CD14-positive monocyte (primary cell): ENCODE data around the gene CKAP4. TPM values are rescaled to one million over a fixed set of nuclear protein-coding genes. Genes with fewer than 3 reads are reported as not detected.

ENCODE experiments used
- DNase-seq, 3 donors: peaks; one replicate each; pipeline ENCODE4 v3.0.0-alpha.2; 2011 to 2022
- H2AFZ ChIP-seq: 2 replicates; pipeline ENCODE4 v1.6.0; 2012; ENCODE audit warnings: mild to moderate bottlenecking, low read depth, low read length, inconsistent platforms; ENCODE audit not compliant: insufficient read depth, poor library complexity, severe bottlenecking
- H3K27ac ChIP-seq, 2 donors: 1 replicate in 1 of 2; 2 replicates in 1 of 2; pipeline ENCODE4 v1.5.1; 2012 to 2013; ENCODE audit warnings: low read length in 2 of 2, control low read depth in 1 of 2, inconsistent platforms in 1 of 2, low read depth in 1 of 2, mild to moderate bottlenecking in 1 of 2
- H3K27me3 ChIP-seq, 2 donors: one replicate each; pipeline versions ENCODE4 v1.6.0 to v1.6.1; 2011 to 2013; ENCODE audit warnings: low read length in 2 of 2; ENCODE audit not compliant: control insufficient read depth in 2 of 2, insufficient read depth in 2 of 2
- H3K36me3 ChIP-seq, 2 donors: replicated peaks in 1 of 2; 1 replicate in 1 of 2; 2 replicates in 1 of 2; pipeline versions ENCODE4 v1.5.1 to v1.6.1; 2012 to 2013; ENCODE audit warnings: low read length in 2 of 2, control low read depth in 1 of 2, inconsistent platforms in 1 of 2, mild to moderate bottlenecking in 1 of 2; ENCODE audit not compliant: insufficient read depth in 2 of 2, control insufficient read depth in 1 of 2
- H3K4me1 ChIP-seq, 2 donors: 1 replicate in 1 of 2; 2 replicates in 1 of 2; pipeline versions ENCODE4 v1.5.1 to v1.6.1; 2012 to 2013; ENCODE audit warnings: low read length in 2 of 2, control low read depth in 1 of 2, inconsistent platforms in 1 of 2, mild to moderate bottlenecking in 1 of 2, moderate library complexity in 1 of 2; ENCODE audit not compliant: insufficient read depth in 2 of 2, control insufficient read depth in 1 of 2
- H3K4me2 ChIP-seq: replicated peaks from 2 replicates; pipeline ENCODE3; 2012; ENCODE audit warnings: low read length, moderate library complexity, mild to moderate bottlenecking; ENCODE audit not compliant: poor library complexity, severe bottlenecking; ENCODE audit errors: extremely low read depth
- H3K4me3 ChIP-seq, 3 experiments: fragments of 200-600 bp in 1 of 3; sonication (generic) in 1 of 3; replicated peaks in 1 of 3; 1 replicate in 2 of 3; 2 replicates in 1 of 3; pipeline ENCODE4 v1.5.1; 2011 to 2013; ENCODE audit warnings: low read length in 3 of 3, mild to moderate bottlenecking in 3 of 3, control low read depth in 2 of 3, low read depth in 2 of 3, inconsistent platforms in 1 of 3, moderate library complexity in 1 of 3
- H3K79me2 ChIP-seq: 2 replicates; pipeline ENCODE4 v1.6.0; 2012; ENCODE audit warnings: mild to moderate bottlenecking, control low read depth, inconsistent platforms, low read length, moderate library complexity; ENCODE audit not compliant: insufficient read depth
- H3K9ac ChIP-seq: 2 replicates; pipeline ENCODE4 v1.6.0; 2017; ENCODE audit warnings: low read length, mild to moderate bottlenecking; ENCODE audit not compliant: insufficient read depth, poor library complexity, severe bottlenecking
- H3K9me3 ChIP-seq, 2 donors: replicated peaks in 1 of 2; 1 replicate in 1 of 2; 2 replicates in 1 of 2; pipeline versions ENCODE4 v1.5.1 to v1.6.1; 2012 to 2013; ENCODE audit warnings: low read length in 2 of 2, control low read depth in 1 of 2; ENCODE audit not compliant: control insufficient read depth in 1 of 2, insufficient read depth in 1 of 2
- H4K20me1 ChIP-seq: 2 replicates; pipeline ENCODE4 v1.6.0; 2012; ENCODE audit warnings: mild to moderate bottlenecking, low read length, control low read depth, moderate library complexity; ENCODE audit not compliant: insufficient read depth
- H3K27ac Mint-ChIP-seq, 7 donors: one replicate each; pipeline ENCODE4 v1.8.0; 2020; ENCODE audit warnings: mild to moderate bottlenecking in 7 of 7, mixed read lengths in 7 of 7, moderate library complexity in 6 of 7, inconsistent platforms in 2 of 7
- H3K27me3 Mint-ChIP-seq, 3 donors: one replicate each; pipeline ENCODE4 v1.8.0; 2021 to 2022; ENCODE audit warnings: low read depth in 3 of 3, mild to moderate bottlenecking in 3 of 3, mixed read lengths in 3 of 3, moderate library complexity in 3 of 3, inconsistent platforms in 1 of 3
- H3K36me3 Mint-ChIP-seq, 2 donors: one replicate each; pipeline ENCODE4 v1.8.0; 2020; ENCODE audit warnings: mixed read lengths in 2 of 2, inconsistent platforms in 1 of 2, mild to moderate bottlenecking in 1 of 2
- H3K4me1 Mint-ChIP-seq: one replicate; pipeline ENCODE4 v1.8.0; 2020; ENCODE audit warnings: mild to moderate bottlenecking, mixed read lengths
- H3K4me3 Mint-ChIP-seq, 2 donors: one replicate each; pipeline ENCODE4 v1.8.0; 2020; ENCODE audit warnings: mild to moderate bottlenecking in 2 of 2, mixed read lengths in 2 of 2, moderate library complexity in 1 of 2
- H3K9me3 Mint-ChIP-seq, 7 donors: one replicate each; pipeline ENCODE4 v1.8.0; 2020 to 2022; ENCODE audit warnings: mixed read lengths in 7 of 7, mild to moderate bottlenecking in 6 of 7, moderate library complexity in 6 of 7, inconsistent platforms in 2 of 7
- CTCF ChIP-seq: fragments of 200-600 bp; IDR thresholded peaks from one replicate; pipeline ENCODE4 v1.8.0; 2022; ENCODE audit warnings: antibody characterized with exemption, mild to moderate bottlenecking
- WGBS: methylation state at CpG from one replicate; pipeline ENCODE4 v1.1.5; 2013; ENCODE audit warnings: missing lambda C conversion rate; ENCODE audit not compliant: insufficient coverage; 5-methylcytosine and 5-hydroxymethylcytosine counted together
- intact Hi-C, 2 donors: fragments of 100-400 bp; cut with micrococcal nuclease; formaldehyde crosslinking; loops; one replicate each; pipeline versions ENCODE4 v1.15.0 to v1.15.1; 2023
- polyA plus RNA-seq, 3 donors: library from polyadenylated mRNA; depleted of rRNA in 1 of 3; unstranded in 2 of 3; stranded (reverse) in 1 of 3; fragments of 300-500 nt in 2 of 3; fragments of >200 nt in 1 of 3; fragmentation: Illumina TruSeq in 2 of 3; gene quantifications; 1 replicate in 2 of 3; 2 replicates in 1 of 3; pipeline ENCODE4 v1.2.3, GENCODE V29; 2012 to 2021

CKAP4 gene
- polyA plus RNA-seq, 3 donors, result 46.9 to 59.4 (median 55.9) TPM

DNA sequence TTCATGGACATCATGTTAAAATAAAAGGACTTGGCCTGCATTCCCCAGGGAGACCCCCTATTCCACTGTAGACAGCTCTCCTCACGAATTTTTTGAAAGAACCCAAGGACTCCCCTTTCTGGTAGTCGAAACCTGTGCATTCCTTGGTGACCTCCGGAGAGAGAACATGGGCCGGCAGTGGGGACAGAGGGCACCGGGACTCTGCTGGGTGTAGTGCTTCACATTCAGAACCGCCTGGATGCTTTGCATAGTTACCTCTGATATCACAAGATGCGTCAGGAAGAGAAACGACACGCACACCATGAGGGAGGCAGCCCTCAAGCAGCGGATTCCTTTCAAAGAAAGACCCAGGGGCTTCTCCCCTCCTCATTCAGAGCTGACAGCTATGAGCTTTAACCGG lies 9.7 kb downstream of the CKAP4 start:
- Histone ChIP-seq H3K4me1 (peaks cover 21 to 22% of the 10 kb centered on the region in 2 donors), H3K36me3 (peaks cover 46 to 61% of the 10 kb centered on the region in 2 donors), H3K27me3 (no peaks in the 10 kb centered on the region), H3K4me2 (no peak overlapping the region), H3K27ac (no peak overlapping the region), H3K9me3 (peaks cover 0 to 4% of the 10 kb centered on the region in 2 donors), H2AFZ (no peak overlapping the region), H3K9ac (no peak overlapping the region), H4K20me1 (peaks cover 72% of the 10 kb centered on the region), H3K4me3 (no peak overlapping the region), H3K79me2 (peaks cover 52% of the 10 kb centered on the region)
- peaks cover 33% of the 10 kb centered on the region for H3K4me1 Mint-ChIP-seq
- H3K9me3 Mint-ChIP-seq, result peaks cover 0 to 8% (median 7%) of the 10 kb centered on the region in 7 donors
- H3K4me3 Mint-ChIP-seq, result no peak overlapping the region
- intact Hi-C loops, result no loop called here
- TF ChIP-seq CTCF, result no peak
- H3K36me3 Mint-ChIP-seq, result peaks cover 65 to 78% of the 10 kb centered on the region in 2 donors
- peak overlapping the region in 5 of 7 donors; percentile 20 to 70 (median 41) for H3K27ac Mint-ChIP-seq
- 100% methylated on average over 7 of the region's 11 CpGs for WGBS
- no peak for DNase-seq
- H3K27me3 Mint-ChIP-seq, result peaks cover 0 to 4% (median 1%) of the 10 kb centered on the region in 3 donors

DNA sequence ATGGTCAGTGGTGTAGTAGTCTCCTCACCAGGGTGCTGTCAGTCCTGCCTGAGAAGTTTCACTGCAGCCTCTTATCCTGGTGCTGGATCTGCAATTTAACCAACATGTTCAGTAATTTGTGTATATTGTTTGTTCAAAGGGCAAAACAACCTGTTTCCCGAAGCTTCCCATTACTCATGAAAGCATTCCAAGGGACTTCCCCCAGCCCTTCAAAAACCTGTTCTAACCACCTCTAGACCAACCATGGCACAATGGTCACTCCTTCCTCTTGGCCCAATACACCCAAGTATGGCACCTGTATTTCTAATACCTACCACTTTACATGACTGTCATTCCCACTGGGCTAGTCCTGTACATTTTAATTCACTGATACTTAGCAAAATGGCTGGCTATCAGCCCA lies 12.1 kb downstream of the CKAP4 start:
- no peak overlapping the region for H2AFZ ChIP-seq
- Mint-ChIP-seq H3K9me3 (peaks cover 0 to 8% (median 7%) of the 10 kb centered on the region in 7 donors), H3K36me3 (peaks cover 47 to 64% of the 10 kb centered on the region in 2 donors), H3K4me1 (peaks cover 40% of the 10 kb centered on the region), H3K27me3 (peaks cover 4 to 13% (median 10%) of the 10 kb centered on the region in 3 donors), H3K27ac (peak overlapping the region in 6 of 7 donors; percentile 2 to 83 (median 24)), H3K4me3 (no peak overlapping the region)
- peaks cover 31% of the 10 kb centered on the region for H3K79me2 ChIP-seq
- H3K4me2 ChIP-seq, result no peak overlapping the region
- peaks cover 0 to 4% of the 10 kb centered on the region in 2 donors for H3K9me3 ChIP-seq
- WGBS, result 100% methylated on average over 1 of the region's 1 CpG
- intact Hi-C loops, result no loop called here
- H3K36me3 ChIP-seq, result peaks cover 29 to 42% of the 10 kb centered on the region in 2 donors
- H3K9ac ChIP-seq, result no peak overlapping the region
- H3K4me1 ChIP-seq, result peaks cover 22 to 30% of the 10 kb centered on the region in 2 donors
- H3K4me3 ChIP-seq, result no peak overlapping the region
- no peak for DNase-seq
- H3K27ac ChIP-seq, result peak overlapping the region in 1 of 2 donors; percentile 60
- H4K20me1 ChIP-seq, result peaks cover 50% of the 10 kb centered on the region
- no peak for TF ChIP-seq CTCF
- H3K27me3 ChIP-seq, result no peaks in the 10 kb centered on the region
